Thymus (tissue), 11 donors: Measurements from ENCODE around the gene TANC2. TPM values are rescaled to one million over a fixed set of nuclear protein-coding genes. Genes with fewer than 3 reads are reported as not detected.
A peak's percentile ranks its signal among the peaks of the same experiment; 100 is the strongest.

Source experiments
- DNase-seq, 9 donors: peaks; one replicate each; pipeline ENCODE4 v3.0.0-alpha.2; 2013; ENCODE audit warnings: low spot score in 9 of 9, low read depth in 6 of 9, missing footprints in 1 of 9
- H3K27ac ChIP-seq, 2 donors: one replicate each; pipeline ENCODE4 v1.5.1; 2013; ENCODE audit warnings: control low read depth in 1 of 2, low read depth in 1 of 2, low read length in 1 of 2, mild to moderate bottlenecking in 1 of 2, moderate library complexity in 1 of 2
- H3K27me3 ChIP-seq, 2 donors: one replicate each; pipeline ENCODE4 v1.5.1; 2013; ENCODE audit warnings: low read length in 1 of 2; ENCODE audit not compliant: control insufficient read depth in 2 of 2, insufficient read depth in 1 of 2
- H3K36me3 ChIP-seq, 2 donors: one replicate each; pipeline ENCODE4 v1.5.1; 2013; ENCODE audit warnings: low read length in 1 of 2, mild to moderate bottlenecking in 1 of 2, moderate library complexity in 1 of 2; ENCODE audit not compliant: control insufficient read depth in 2 of 2, insufficient read depth in 2 of 2
- H3K4me1 ChIP-seq, 2 donors: one replicate each; pipeline ENCODE4 v1.5.1; 2013; ENCODE audit warnings: low read length in 2 of 2; ENCODE audit not compliant: control insufficient read depth in 2 of 2, insufficient read depth in 2 of 2
- H3K4me3 ChIP-seq, 2 donors: one replicate each; pipeline ENCODE4 v1.5.1; 2013; ENCODE audit warnings: low read length in 2 of 2, control low read depth in 1 of 2, mild to moderate bottlenecking in 1 of 2
- H3K9me3 ChIP-seq, 2 donors: one replicate each; pipeline ENCODE4 v1.5.1; 2013; ENCODE audit warnings: low read length in 1 of 2, mild to moderate bottlenecking in 1 of 2; ENCODE audit not compliant: control insufficient read depth in 2 of 2, insufficient read depth in 1 of 2
- WGBS: extraction: QIAGEN DNeasy Blood & Tissue Kit; methylation state at CpG from one replicate; pipeline ENCODE4 v1.1.7; 2013; 5-methylcytosine and 5-hydroxymethylcytosine counted together
- polyA plus RNA-seq: library from polyadenylated mRNA; stranded (reverse); fragments of 200-250 nt; gene quantifications from one replicate; pipeline ENCODE4 v1.2.3, GENCODE V29; 2013
- total RNA-seq: library from RNA; stranded (reverse); fragments of 120-200 nt; gene quantifications from one replicate; pipeline ENCODE4 v1.2.4, GENCODE V29; 2013
- donor health status: healthy.

TANC2 gene
- total and polyA plus RNA-seq, 2 donors, result 2.5 to 7.8 TPM

DNA sequence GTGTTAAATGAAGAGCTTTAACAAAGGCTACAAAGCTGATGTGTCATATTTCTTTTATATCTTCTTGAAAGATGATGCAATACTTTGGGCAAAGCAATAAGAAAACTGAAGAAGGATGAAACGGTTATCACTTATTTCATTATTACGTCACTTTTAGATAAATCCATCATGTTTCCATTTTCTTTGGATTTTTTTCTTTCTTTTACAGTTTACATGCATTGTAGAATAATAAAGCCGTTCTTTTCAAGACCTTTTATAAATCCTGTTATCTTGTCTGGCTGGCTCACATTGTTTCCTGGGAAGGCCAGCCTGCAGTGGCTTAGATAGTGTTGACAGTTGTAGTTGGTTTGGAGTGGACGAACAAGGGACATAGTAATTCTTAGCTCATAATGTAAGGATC is 28.9 kb downstream of the TANC2 start:
- Histone ChIP-seq H3K4me3 (no peak overlapping the region), H3K27me3 (no peaks in the 10 kb centered on the region), H3K9me3 (no peaks in the 10 kb centered on the region), H3K4me1 (no peaks in the 10 kb centered on the region), H3K27ac (no peak overlapping the region), H3K36me3 (no peaks in the 10 kb centered on the region)
- WGBS, result 96% methylated on average over 4 of the region's 4 CpGs
- DNase-seq, result no peak

- Histone ChIP-seq H3K36me3 (no peaks in the 10 kb centered on the region), H3K4me3 (no peak overlapping the region), H3K4me1 (no peaks in the 10 kb centered on the region), H3K9me3 (no peaks in the 10 kb centered on the region), H3K27ac (no peak overlapping the region), H3K27me3 (no peaks in the 10 kb centered on the region)
- 51% methylated on average over 3 of the region's 3 CpGs for WGBS
- peak in 3 of 9 donors; percentile 6 to 31 (median 13) for DNase-seq
Measured at GRCh38 chr17:62995377-62995885, 29.4 kb downstream of the TANC2 start.

DNA sequence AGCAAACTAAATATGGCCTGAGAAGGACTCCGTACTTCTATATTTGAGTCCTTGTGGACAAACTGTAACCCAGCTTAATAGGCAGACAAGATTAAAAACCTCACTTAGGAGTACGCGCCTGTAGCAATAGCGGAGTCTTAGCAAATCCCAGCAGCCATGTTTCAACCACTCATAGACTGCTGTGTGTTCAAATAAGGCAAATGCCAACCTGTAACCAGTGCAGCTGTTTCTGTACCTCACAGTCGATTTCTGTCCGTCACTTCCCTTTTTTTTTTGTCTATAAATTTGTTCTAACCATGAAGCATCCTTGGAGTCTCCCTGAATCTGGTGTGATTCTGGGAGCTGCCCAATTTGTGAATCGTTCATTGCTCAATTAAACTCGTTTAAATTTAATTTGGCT is 30.2 kb downstream of the TANC2 start:
- Histone ChIP-seq H3K4me3 (no peak overlapping the region), H3K27me3 (no peaks in the 10 kb centered on the region), H3K36me3 (no peaks in the 10 kb centered on the region), H3K4me1 (no peaks in the 10 kb centered on the region), H3K27ac (no peak overlapping the region), H3K9me3 (no peaks in the 10 kb centered on the region)
- no peak for DNase-seq
- 88% methylated on average over 8 of the region's 8 CpGs for WGBS

- Histone ChIP-seq H3K27me3 (no peaks in the 10 kb centered on the region), H3K36me3 (no peaks in the 10 kb centered on the region), H3K4me1 (no peaks in the 10 kb centered on the region), H3K27ac (no peak overlapping the region), H3K9me3 (no peaks in the 10 kb centered on the region), H3K4me3 (no peak overlapping the region)
- no peak for DNase-seq
- WGBS, result 94% methylated on average over 1 of the region's 1 CpG
Measured at GRCh38 chr17:62998166-62998565, 32.1 kb downstream of the TANC2 start.

DNA sequence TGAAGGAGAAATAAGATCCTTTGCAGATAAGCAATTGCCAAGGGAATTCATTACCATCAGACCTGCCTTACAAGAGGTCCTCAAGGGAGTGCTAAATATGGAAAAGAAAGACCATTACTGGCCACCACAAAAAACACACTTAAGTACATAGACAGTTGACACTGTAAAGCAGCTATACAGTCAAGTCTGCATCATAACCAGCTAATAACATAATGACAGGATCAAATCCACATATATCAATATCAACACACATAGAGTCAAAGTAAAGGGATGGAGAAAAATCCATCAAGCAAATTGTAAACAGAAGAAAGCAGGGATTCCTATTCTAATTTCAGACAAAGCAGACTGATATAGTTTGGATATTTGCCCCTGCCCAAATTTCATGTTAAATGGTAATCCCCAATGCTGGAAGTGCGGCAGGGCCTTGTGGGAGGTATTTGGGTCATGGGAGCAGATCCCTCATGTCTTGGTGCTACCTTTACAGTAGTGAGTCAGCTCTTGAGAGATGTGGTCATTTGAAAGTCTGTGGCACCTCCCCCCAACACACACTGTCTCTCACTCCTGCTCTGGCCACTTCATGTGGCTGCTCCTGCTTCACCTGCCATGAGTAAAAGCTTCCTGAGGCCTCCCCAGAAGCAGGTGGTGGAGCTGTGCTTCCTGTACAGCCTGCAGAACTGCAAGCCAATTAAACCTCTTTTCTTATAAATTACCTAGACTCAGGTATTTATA is 32.8 kb downstream of the TANC2 start:
- Histone ChIP-seq H3K27me3 (no peaks in the 10 kb centered on the region), H3K4me1 (no peaks in the 10 kb centered on the region), H3K36me3 (no peaks in the 10 kb centered on the region), H3K27ac (no peak overlapping the region), H3K4me3 (no peak overlapping the region), H3K9me3 (no peaks in the 10 kb centered on the region)
- 100% methylated on average over 1 of the region's 1 CpG for WGBS
- no peak for DNase-seq

GRCh38 chr17:62999736-63000135 is 33.7 kb downstream of the TANC2 start:
- H3K4me3 ChIP-seq, result no peak overlapping the region
- no peaks in the 10 kb centered on the region for H3K27me3 ChIP-seq
- DNase-seq, result no peak
- H3K36me3 ChIP-seq, result no peaks in the 10 kb centered on the region
- no peaks in the 10 kb centered on the region for H3K4me1 ChIP-seq
- 97% methylated on average over 3 of the region's 3 CpGs for WGBS
- no peaks in the 10 kb centered on the region for H3K9me3 ChIP-seq
- no peak overlapping the region for H3K27ac ChIP-seq

GRCh38 chr17:63001689-63002394 is 35.8 kb downstream of the TANC2 start:
- Histone ChIP-seq H3K4me1 (no peaks in the 10 kb centered on the region), H3K36me3 (no peaks in the 10 kb centered on the region), H3K27me3 (no peaks in the 10 kb centered on the region), H3K27ac (no peak overlapping the region), H3K9me3 (no peaks in the 10 kb centered on the region), H3K4me3 (no peak overlapping the region)
- no peak for DNase-seq
- 97% methylated on average over 5 of the region's 5 CpGs for WGBS

DNA sequence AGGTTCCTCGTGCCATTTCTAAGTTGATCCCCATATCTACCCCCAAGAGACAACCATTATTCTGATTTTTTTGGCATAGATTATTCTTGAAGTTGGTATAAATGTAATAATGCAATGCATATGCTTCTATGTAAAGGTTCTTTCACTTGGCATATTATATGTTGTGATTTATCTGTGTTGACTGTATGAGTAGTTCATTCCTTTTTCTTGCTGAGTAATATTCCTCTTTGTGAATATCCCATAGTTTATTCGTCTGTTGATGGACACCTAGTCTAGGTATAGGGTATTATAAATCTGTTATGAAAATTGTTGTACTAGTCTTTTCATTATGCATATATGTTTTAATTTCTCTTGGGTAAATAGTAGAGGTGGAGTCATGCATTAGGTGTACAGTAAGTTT is 36.6 kb downstream of the TANC2 start:
- Histone ChIP-seq H3K27ac (no peak overlapping the region), H3K4me1 (no peaks in the 10 kb centered on the region), H3K36me3 (no peaks in the 10 kb centered on the region), H3K27me3 (no peaks in the 10 kb centered on the region), H3K9me3 (no peaks in the 10 kb centered on the region), H3K4me3 (no peak overlapping the region)
- WGBS, result 97% methylated on average over 2 of the region's 2 CpGs
- DNase-seq, result no peak

DNA sequence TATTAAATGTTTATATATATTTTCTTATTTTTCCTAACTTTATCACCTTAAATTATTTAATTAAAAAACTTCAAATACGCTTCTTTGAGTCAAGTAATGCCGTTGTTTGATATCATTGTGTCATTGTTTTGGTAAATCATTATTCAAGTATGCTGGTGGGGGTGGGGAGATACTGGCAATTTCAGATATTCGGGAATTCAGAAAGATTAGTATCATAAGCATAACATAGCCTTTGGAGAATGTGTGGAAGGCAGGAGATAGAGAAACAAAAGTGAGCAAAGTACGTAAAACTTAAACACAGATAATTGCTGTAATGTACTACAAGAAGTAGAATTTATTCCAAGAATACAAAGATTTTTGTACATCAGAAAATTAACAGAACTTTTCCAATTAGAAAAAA is 49.8 kb downstream of the TANC2 start:
- Histone ChIP-seq H3K4me3 (no peak overlapping the region), H3K4me1 (no peaks in the 10 kb centered on the region), H3K27me3 (no peaks in the 10 kb centered on the region), H3K9me3 (no peaks in the 10 kb centered on the region), H3K36me3 (no peaks in the 10 kb centered on the region), H3K27ac (no peak overlapping the region)
- whole genome bisulfite sequencing, result 97% methylated on average over 4 of the region's 4 CpGs
- no peak for DNase-seq
